HG02678 (cell line): ENCODE results near the gene SLC35F6.

Experiments
- ATAC-seq: cut with Tn5 transposase; IDR thresholded peaks from one replicate; pipeline ENCODE4 v1.9.1; 2021; ENCODE audit warnings: mild to moderate bottlenecking, moderate library complexity; ENCODE audit not compliant: unreplicated experiment

Gene SLC35F6

GRCh38 chr2:26816893-26817292 lies 52.8 kb downstream of the SLC35F6 start:
- ATAC-seq: no peak

DNA sequence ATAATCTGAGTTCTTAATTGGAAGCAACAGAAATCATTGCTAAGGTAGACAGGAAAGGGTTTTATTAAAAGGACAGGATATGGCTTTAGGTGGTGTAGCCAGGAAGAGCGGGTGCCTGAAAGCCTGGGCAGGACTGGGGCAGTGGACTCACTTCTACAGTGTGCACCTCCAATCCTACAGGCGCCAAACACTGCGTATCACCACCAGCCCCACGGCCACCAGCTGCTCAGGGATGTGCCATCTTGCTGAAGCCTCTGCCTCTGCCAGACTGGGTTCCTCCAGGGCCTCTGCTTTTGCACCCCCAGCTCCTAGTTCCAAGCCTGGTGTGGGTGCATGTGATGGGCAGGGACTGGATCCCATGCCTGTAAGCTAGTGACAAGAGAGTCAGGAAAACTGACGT lies 54.2 kb downstream of the SLC35F6 start:
- no peak for ATAC-seq

DNA sequence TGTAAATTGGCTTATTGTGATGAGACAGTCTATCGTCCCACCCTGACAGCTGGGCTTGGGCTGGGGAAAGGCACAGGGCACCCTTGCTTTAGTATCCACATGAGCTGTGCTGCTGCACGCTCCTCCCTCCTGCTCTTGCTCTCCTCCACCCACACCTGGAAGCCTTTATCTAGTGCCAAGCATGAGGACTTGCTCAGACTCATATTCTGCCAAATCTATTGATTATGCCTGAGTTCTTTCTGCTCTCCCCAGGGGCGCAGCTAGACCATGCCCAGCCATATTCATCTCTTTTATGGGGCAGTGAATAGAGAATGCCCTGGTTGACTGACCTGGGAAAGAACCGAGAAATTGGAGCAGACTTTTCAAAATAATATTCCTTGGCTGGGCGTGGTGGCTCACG lies 54.9 kb downstream of the SLC35F6 start:
- ATAC-seq: no peak

GRCh38 chr2:26820932-26821331 lies 56.8 kb downstream of the SLC35F6 start:
- ATAC-seq: no peak

DNA sequence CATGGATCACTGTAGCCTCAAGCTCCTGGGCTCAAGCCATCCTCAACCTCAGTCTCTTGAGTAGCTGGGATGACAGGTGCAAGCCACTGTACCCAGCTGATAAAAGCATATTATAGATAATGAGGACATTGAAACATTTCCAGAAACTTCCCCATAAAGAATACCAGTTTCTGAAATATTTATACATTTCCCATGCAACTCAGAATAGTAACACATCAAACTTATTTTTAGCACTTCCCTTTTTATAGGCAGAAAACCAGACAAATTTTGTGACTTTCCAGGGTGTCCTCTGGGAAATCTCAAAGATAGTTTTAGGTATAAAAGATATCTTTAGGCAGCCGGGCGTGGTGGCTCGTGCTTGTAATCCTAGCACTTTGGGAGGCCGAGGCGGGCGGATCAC lies 58.8 kb downstream of the SLC35F6 start:
- no peak for ATAC-seq
